DLD1 (cell line): ENCODE results near the gene ZNF124.
"Not testable (repeated sequence)": the region's sequence is repeated elsewhere in the genome, so short reads cannot be mapped to it uniquely, and the experiment has no call there.

Source experiments
- in situ Hi-C: cut with HindIII; loops from 2 replicates; pipeline ENCODE4 v1.10.0; 2017; ENCODE audit warnings: low sequenced_read_pairs

Gene ZNF124

DNA sequence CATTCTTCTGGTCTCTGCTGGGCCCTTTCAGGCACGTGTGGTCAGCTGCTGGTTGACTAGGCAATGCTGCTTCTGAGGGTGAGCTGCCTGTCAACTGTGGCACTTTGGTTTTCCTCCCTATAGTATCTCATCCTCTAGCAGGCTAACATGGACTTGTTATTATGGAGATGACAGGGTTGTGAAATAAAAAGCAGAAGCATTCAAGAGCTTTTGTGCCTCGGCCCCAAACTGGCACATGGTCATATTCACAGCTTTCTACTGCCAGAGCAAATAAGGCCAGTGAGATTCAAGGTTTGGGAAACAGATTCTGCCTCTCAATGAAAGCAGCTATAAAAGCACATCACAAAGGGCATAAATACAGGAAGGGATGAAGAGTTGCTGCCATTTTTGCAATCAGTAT, 1.6 kb upstream of the ZNF124 start:
- in situ Hi-C loops: no loop called here

DNA sequence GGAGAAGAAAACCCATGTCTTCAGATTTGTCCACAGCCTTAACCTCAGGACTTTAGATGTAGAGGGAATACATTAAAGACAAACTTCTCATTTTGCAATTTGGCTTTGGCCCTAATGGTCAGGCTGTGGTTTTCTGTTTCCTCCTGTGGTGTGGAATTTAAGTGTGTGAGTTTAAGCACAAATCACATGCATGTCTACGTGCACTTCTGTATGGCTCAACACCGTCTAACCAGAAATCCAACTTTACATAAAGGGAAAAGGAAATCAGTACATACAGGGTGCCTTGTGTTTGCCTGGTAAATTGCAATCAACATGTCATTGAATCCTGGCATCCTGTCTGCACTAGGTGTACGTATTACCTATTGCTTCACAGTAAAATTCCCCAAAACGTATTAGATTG, 1.2 kb upstream of the ZNF124 start:
- in situ Hi-C loops: no loop called here

DNA sequence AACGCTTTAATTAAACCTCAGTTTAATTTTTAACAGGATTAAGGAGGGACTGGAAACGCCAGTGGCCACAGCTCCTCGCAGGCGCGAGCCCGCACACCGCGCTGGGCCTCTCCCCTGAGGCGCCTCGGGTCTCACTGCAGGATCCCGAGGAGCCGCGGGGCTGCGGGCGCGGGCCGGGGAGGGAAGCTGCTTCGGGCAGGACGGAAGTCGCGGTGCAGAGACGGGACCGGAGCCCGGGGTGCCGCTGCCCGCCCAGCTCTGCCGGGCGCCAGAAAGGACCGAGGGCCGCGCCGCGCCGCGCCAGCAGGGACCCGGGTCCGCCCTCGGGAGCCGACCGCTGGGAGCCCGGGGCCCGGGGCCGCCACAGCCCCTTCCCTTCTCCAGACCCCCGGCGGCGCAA, 377 bp downstream of the ZNF124 start:
- in situ Hi-C loops: not testable (repeated sequence)

DNA sequence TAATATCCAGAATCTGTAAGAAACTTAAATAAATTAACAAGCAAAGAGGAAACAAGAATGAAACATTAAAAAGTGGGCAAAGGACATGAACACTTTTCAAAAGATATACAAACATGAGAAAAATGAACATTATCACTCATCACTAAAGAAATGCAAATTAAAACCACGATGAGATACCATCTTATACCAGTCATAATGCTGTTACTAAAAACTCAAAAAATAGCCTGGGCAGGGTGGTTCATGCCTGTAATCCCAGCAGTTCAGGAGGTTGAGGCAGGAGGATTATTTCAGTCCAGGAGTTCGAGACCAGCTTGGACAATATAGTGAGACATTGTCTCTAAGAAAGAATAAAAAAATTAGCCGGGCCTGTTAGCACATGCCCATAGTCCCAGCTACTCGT, 6.1 kb downstream of the ZNF124 start:
- in situ Hi-C loops: no loop called here

- in situ Hi-C loops: no loop called here
Measured at GRCh38 chr1:247164694-247165093, 7.1 kb downstream of the ZNF124 start.

- in situ Hi-C loops: no loop called here
Measured at GRCh38 chr1:247156787-247157232, 15.0 kb downstream of the ZNF124 start.

DNA sequence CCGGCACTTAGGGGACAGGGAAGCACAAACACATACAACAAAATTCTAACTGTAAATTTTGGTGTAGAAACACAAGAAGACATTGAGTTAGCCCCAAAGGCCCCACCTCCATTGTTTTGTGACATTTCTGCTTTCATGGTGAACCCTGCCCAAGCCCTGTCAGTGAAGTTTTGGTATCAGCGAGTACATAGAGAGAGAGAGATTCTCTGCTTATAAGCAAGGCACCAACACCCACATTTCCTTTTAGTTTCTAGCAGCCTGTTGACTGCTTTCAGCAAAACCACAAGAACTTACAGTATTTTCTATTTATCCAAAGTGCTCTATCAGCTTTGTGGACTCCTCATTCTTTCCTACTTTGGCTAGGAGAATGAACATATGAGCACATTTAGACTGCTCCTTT, 24.0 kb downstream of the ZNF124 start:
- in situ Hi-C loops: no loop called here

GRCh38 chr1:247147120-247147519, 24.7 kb downstream of the ZNF124 start:
- in situ Hi-C loops: not testable (repeated sequence)

- in situ Hi-C loops: no loop called here
Measured at GRCh38 chr1:247146671-247147070, 25.1 kb downstream of the ZNF124 start.

- in situ Hi-C loops: no loop called here
Measured at GRCh38 chr1:247145279-247145678, 26.5 kb downstream of the ZNF124 start.

DNA sequence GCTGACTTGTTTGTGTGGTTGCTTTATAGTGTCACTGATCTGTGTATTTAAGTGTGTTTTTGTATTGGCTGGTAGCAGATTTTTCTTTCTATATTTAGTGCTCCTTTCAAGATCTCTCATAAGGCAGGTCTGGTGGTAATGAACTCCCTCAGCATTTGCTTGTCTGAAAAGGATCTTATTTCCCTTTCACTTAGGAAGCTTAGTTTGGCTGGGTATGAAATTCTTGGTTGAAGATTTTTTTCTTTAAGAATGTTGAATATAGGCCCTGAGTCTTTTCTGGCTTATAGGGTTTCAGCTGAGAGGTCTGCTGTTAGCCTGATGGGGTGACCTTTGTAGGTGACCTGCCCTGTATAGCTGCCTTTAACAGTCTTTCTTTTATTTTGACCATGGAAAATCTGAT, 32.3 kb downstream of the ZNF124 start:
- in situ Hi-C loops: not testable (repeated sequence)

- in situ Hi-C loops: no loop called here
Measured at GRCh38 chr1:247131236-247131635, 40.6 kb downstream of the ZNF124 start.

DNA sequence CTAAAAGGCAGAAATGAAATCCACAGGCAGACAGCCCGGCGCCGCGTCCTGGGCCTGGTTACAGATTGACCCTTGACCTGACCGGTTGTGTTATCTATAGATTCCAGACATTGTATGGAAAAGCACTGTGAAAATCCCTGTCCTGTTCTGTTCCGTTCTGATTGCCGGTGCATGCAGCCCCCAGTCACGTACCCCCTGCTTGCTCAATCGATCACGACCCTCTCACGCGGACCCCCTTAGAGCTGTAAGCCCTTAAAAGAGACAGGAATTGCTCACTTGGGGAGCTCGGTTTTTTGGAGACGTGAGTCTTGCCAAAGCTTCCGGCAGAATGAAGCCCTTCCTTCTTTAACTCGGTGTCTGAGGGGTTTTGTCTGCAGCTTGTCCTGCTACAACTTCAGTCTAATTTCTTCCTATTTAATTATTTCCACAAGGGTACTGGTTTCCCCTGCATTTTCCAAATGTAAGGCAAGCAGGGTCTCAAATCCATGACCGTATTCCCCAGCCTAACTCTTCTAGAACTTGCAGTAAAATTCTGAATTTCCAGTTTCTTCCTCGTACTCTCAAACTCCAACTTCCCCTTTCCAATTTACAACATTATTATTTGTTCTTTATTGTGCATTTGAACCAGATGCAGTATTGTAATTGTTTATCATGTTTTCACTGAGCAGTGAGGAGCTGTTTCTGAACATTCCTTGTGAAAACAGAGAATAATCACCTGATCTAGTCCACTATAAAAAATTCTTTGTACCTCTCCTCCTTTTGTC, 44.1 kb downstream of the ZNF124 start:
- in situ Hi-C loops: not testable (repeated sequence)

DNA sequence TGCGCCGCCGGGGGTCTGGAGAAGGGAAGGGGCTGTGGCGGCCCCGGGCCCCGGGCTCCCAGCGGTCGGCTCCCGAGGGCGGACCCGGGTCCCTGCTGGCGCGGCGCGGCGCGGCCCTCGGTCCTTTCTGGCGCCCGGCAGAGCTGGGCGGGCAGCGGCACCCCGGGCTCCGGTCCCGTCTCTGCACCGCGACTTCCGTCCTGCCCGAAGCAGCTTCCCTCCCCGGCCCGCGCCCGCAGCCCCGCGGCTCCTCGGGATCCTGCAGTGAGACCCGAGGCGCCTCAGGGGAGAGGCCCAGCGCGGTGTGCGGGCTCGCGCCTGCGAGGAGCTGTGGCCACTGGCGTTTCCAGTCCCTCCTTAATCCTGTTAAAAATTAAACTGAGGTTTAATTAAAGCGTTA, 45.2 kb downstream of the ZNF124 start:
- in situ Hi-C loops: not testable (repeated sequence)

GRCh38 chr1:247126166-247126565, 45.7 kb downstream of the ZNF124 start:
- in situ Hi-C loops: not testable (repeated sequence)

GRCh38 chr1:247121382-247121781, 50.4 kb downstream of the ZNF124 start:
- in situ Hi-C loops: no loop called here

GRCh38 chr1:247120408-247120668, 51.5 kb downstream of the ZNF124 start:
- in situ Hi-C loops: not testable (repeated sequence)

- in situ Hi-C loops: no loop called here
Measured at GRCh38 chr1:247119600-247120407, 52.0 kb downstream of the ZNF124 start.

DNA sequence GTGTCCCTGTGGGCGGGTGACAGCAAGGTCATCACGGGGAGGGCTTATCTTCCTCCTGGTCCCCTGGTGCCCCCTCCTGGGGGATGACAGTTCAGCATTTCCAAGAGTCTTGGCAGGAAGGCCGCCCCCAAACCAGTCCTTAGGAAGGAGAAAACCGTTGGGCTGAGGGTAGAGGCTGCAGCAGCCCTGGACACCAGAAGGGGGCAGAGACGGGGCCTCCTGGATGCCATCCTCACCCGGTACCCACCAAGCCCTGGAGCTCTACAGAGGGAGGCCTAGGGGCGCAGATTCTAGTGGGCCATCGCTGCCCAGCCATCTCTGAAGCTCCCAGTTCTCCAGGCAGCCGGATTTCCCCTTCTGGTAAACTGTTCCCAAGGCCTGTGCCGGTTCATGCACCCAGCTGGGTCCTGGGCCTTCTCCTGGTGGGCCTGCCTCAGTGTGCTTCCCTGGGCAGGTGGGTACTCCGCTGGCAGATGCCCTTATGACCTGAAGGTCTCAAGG, 52.8 kb downstream of the ZNF124 start:
- in situ Hi-C loops: no loop called here

- in situ Hi-C loops: no loop called here
Measured at GRCh38 chr1:247115545-247115944, 56.3 kb downstream of the ZNF124 start.

- in situ Hi-C loops: no loop called here
Measured at GRCh38 chr1:247115141-247115510, 56.7 kb downstream of the ZNF124 start.
